ENCODE data around the gene EEF1AKMT3.
A peak's percentile ranks its signal among the peaks of the same experiment; 100 is the strongest.

The EEF1AKMT3 gene

DNA sequence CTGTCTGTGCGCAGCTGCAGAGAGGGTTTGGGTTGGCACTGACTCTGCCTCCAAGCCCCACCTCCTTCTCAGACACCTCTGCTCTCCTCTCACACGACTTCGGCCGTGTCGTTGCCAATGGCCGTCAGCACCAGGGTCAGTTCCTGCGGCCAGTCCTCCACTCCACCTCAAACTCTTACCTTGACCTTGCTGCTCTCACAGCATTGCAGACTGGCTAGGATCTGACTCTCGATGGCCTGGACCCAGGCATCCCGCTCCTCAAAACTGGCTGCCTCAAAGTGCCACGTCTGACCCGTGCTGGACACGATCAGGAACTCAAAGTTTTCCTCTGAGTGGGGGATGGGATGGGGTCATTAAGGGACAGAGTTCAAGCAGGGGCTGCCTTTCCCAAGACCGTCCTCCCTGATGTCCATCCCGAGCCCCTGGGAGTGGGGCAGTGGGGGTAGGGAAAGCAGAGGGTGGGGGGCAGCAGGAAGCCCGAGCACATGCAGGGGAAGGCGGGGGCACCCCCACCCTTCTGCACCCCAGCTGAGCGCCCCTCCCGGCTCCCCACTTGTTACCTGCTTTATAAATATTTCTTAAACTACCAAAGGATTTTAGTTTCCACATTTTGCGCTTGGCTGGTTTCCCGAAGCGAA is 44.5 kb upstream of the EEF1AKMT3 start:
- Histone ChIP-seq H3K4me1 (peaks cover 8% of the 10 kb centered on the region), H3K9me3 (ENCODE audit: control insufficient read depth, low read length) (no peaks in the 10 kb centered on the region), H3K4me2 (ENCODE audit: low read length) (peak overlapping the region; percentile 57), H2AFZ (peak overlapping the region; percentile 86), H3K36me3 (ENCODE audit: control insufficient read depth, insufficient read depth, low read length) (no peaks in the 10 kb centered on the region), H3K9ac (no peak overlapping the region), H3K4me3 (ENCODE audit: low read depth, low read length) (no peak overlapping the region), H3K27me3 (ENCODE audit: control insufficient read depth, insufficient read depth, low read length) (peaks cover 3% of the 10 kb centered on the region), H3K27ac (peak overlapping the region; percentile 70), H3K79me2 (no peaks in the 10 kb centered on the region)
- TF ChIP-seq, protein P1, sequence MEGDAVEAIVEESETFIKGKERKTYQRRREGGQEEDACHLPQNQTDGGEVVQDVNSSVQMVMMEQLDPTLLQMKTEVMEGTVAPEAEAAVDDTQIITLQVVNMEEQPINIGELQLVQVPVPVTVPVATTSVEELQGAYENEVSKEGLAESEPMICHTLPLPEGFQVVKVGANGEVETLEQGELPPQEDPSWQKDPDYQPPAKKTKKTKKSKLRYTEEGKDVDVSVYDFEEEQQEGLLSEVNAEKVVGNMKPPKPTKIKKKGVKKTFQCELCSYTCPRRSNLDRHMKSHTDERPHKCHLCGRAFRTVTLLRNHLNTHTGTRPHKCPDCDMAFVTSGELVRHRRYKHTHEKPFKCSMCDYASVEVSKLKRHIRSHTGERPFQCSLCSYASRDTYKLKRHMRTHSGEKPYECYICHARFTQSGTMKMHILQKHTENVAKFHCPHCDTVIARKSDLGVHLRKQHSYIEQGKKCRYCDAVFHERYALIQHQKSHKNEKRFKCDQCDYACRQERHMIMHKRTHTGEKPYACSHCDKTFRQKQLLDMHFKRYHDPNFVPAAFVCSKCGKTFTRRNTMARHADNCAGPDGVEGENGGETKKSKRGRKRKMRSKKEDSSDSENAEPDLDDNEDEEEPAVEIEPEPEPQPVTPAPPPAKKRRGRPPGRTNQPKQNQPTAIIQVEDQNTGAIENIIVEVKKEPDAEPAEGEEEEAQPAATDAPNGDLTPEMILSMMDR (IDR thresholded peaks at IDR 0.05) = no peak

GRCh38 chr12:57729321-57729844 is 43.0 kb upstream of the EEF1AKMT3 start:
- Histone ChIP-seq H3K9me3 (ENCODE audit: control insufficient read depth, low read length) (no peaks in the 10 kb centered on the region), H3K4me2 (ENCODE audit: low read length) (no peak overlapping the region), H3K27me3 (ENCODE audit: control insufficient read depth, insufficient read depth, low read length) (peaks cover 3% of the 10 kb centered on the region), H2AFZ (no peak overlapping the region), H3K36me3 (ENCODE audit: control insufficient read depth, insufficient read depth, low read length) (no peaks in the 10 kb centered on the region), H3K27ac (no peak overlapping the region), H3K9ac (no peak overlapping the region), H3K79me2 (no peaks in the 10 kb centered on the region), H3K4me3 (ENCODE audit: low read depth, low read length) (no peak overlapping the region), H3K4me1 (peaks cover 8% of the 10 kb centered on the region)
- TF ChIP-seq, protein P1 (IDR thresholded peaks at IDR 0.05) = no peak

DNA sequence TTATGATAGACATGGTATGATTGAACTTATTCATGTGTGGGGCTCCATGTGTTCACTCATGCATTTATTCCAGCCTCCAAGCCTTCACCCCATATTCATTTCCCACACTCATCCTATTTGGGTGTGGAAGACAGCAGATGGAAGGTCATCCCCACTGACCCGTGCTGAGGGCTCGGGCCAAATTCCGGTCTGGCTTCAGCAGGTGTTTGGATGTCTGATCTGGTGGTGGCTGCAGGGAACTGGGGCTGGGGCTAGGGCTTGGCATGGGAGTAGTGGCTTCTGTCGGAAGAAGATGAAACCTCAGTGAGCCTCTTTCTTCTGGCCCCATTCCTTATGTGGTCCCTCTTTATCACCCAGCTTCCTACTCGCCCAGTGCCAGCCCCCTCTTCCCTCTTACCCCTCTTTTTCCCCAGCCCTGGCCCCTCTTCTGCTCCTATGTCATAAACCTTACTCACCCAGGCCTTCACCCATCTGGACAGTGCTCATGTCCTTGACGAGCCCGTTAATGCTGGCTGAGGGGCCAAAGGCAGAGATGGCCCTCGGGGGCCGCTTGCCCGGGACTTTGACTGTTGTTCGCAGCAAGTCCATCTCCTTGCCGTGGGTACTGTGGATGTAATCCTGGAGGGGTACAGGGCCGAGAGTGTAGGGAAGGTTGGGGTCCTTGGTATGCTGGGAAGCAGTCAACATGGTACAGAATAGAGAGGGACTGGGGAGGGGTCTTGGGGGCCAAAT is 41.9 kb upstream of the EEF1AKMT3 start:
- peaks cover 3% of the 10 kb centered on the region for H3K27me3 ChIP-seq (ENCODE audit: control insufficient read depth, insufficient read depth, low read length)
- no peak overlapping the region for H3K4me3 ChIP-seq (ENCODE audit: low read depth, low read length)
- H2AFZ ChIP-seq = no peak overlapping the region
- H3K4me2 ChIP-seq (ENCODE audit: low read length) = no peak overlapping the region
- H3K36me3 ChIP-seq (ENCODE audit: control insufficient read depth, insufficient read depth, low read length) = no peaks in the 10 kb centered on the region
- H3K9me3 ChIP-seq (ENCODE audit: control insufficient read depth, low read length) = no peaks in the 10 kb centered on the region
- H3K4me1 ChIP-seq = peaks cover 8% of the 10 kb centered on the region
- no peaks in the 10 kb centered on the region for H3K79me2 ChIP-seq
- H3K27ac ChIP-seq = no peak overlapping the region
- H3K9ac ChIP-seq = no peak overlapping the region
- TF ChIP-seq, protein P1 (IDR thresholded peaks at IDR 0.05) = no peak

DNA sequence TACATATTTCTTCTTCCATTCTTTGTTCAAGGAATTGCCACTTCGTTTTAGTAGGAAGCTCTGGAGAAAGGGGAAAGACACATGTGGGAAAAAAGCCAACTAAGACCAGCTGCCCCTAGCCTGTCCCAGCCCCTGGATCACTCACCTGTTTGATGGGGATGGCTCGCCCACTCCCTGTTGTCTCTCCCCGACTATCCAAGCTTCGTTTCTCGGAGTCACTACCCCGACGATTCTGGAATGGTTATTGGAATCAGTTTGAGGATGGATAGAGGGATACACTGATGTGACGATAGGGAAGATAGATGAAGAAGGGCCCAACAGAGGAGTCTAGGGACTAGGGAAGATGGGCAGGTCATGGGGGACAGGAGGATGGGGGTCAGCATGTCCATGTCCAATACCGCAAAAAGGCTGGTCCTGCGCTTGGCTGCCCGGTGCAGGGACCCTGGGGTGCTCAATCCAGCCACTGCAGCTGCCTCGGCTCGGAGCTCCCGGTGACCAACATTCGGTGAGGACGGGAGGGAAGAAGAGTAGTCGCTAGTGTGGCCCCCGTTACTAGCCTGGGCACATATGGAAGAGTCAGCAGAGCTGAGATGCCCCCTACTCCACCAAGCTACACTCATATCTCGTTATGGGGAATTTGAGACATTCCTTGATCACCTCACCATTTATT is 40.9 kb upstream of the EEF1AKMT3 start:
- H2AFZ ChIP-seq = no peak overlapping the region
- no peak overlapping the region for H3K4me3 ChIP-seq (ENCODE audit: low read depth, low read length)
- H3K9ac ChIP-seq = no peak overlapping the region
- TF ChIP-seq, protein P1 (IDR thresholded peaks at IDR 0.05) = no peak
- H3K27me3 ChIP-seq (ENCODE audit: control insufficient read depth, insufficient read depth, low read length) = no peaks in the 10 kb centered on the region
- H3K27ac ChIP-seq = no peak overlapping the region
- H3K4me2 ChIP-seq (ENCODE audit: low read length) = no peak overlapping the region
- H3K9me3 ChIP-seq (ENCODE audit: control insufficient read depth, low read length) = no peaks in the 10 kb centered on the region
- H3K79me2 ChIP-seq = no peaks in the 10 kb centered on the region
- H3K4me1 ChIP-seq = peaks cover 16% of the 10 kb centered on the region
- no peaks in the 10 kb centered on the region for H3K36me3 ChIP-seq (ENCODE audit: control insufficient read depth, insufficient read depth, low read length)

Data from parathyroid adenoma (tissue), 2 donors.